SU-DHL-6 (cell line): ENCODE measurements around the gene GCKR.

Experiments
- H2AFZ ChIP-seq: fragments of 200-600 bp; sonication (generic); 2 replicates; pipeline ENCODE4 v1.6.1; 2014; ENCODE audit warnings: low read depth, mild to moderate bottlenecking, moderate library complexity, mixed read lengths, antibody characterized with exemption, low read length; ENCODE audit not compliant: severe bottlenecking
- H3F3A ChIP-seq: fragments of 200-600 bp; shearing (Covaris generic); 2 replicates; pipeline ENCODE4 v1.6.0; 2016; ENCODE audit warnings: antibody characterized with exemption, mild to moderate bottlenecking; ENCODE audit not compliant: insufficient read depth
- H3K27ac ChIP-seq: fragments of 200-600 bp; sonication (generic); 2 replicates; pipeline ENCODE4 v1.5.1; 2016; ENCODE audit warnings: low read depth, mild to moderate bottlenecking, low read length, moderate library complexity, mixed read lengths
- H3K27me3 ChIP-seq: fragments of 200-600 bp; sonication (generic), shearing (Covaris generic); 2 replicates; pipeline ENCODE4 v1.6.0; 2014; ENCODE audit warnings: mild to moderate bottlenecking, low read length
- H3K36me3 ChIP-seq: fragments of 200-600 bp; sonication (generic); 2 replicates; pipeline ENCODE4 v1.6.1; 2014; ENCODE audit warnings: mild to moderate bottlenecking, low read length, mixed read lengths
- H3K4me2 ChIP-seq: fragments of 300-600, 200-600 bp; shearing (Covaris generic), sonication (generic); 2 replicates; pipeline ENCODE4 v1.6.0; 2014; ENCODE audit warnings: low read length, low read depth, mild to moderate bottlenecking; ENCODE audit not compliant: poor library complexity, severe bottlenecking
- H3K4me3 ChIP-seq: fragments of 200-600 bp; sonication (generic); 2 replicates; pipeline ENCODE4 v1.5.1; 2014; ENCODE audit warnings: antibody characterized with exemption, low read length, mild to moderate bottlenecking, mixed read lengths; ENCODE audit not compliant: insufficient read depth, poor library complexity, severe bottlenecking
- H3K79me2 ChIP-seq: fragments of 200-600 bp; sonication (generic); 2 replicates; pipeline ENCODE4 v1.6.1; 2014; ENCODE audit warnings: mild to moderate bottlenecking, low read length, moderate library complexity; ENCODE audit not compliant: insufficient read depth
- H3K9ac ChIP-seq: fragments of 200-600 bp; sonication (generic); 2 replicates; pipeline ENCODE4 v1.7.0; 2014; ENCODE audit warnings: mild to moderate bottlenecking, low read length
- H3K9me2 ChIP-seq: fragments of 200-600 bp; sonication (generic); replicated peaks from 2 replicates; pipeline ENCODE4 v1.6.1; 2014; ENCODE audit warnings: low read length; ENCODE audit not compliant: insufficient read depth
- H3K9me3 ChIP-seq: fragments of 200-600 bp; sonication (generic); 2 replicates; pipeline ENCODE4 v1.6.1; 2014; ENCODE audit warnings: low read length, mixed read lengths; ENCODE audit not compliant: insufficient read depth
- H4K20me1 ChIP-seq: fragments of 200-600 bp; sonication (generic); 2 replicates; pipeline ENCODE4 v1.6.1; 2014; ENCODE audit warnings: low read depth, mild to moderate bottlenecking, antibody characterized with exemption, low read length, moderate library complexity, mixed read lengths
- EZH2phosphoT487 ChIP-seq: fragments of 200-600 bp; sonication (generic), shearing (Covaris generic); conservative IDR thresholded peaks from 2 replicates; pipeline ENCODE4 v1.6.1; 2018; ENCODE audit warnings: mild to moderate bottlenecking, antibody characterized with exemption, low read length, moderate library complexity, mixed read lengths
- TF ChIP-seq, protein P1 (sequence below): fragments of 200-600 bp; sonication (generic); IDR thresholded peaks from one replicate; pipeline ENCODE4 v1.5.1; 2017; ENCODE audit warnings: antibody characterized with exemption, mild to moderate bottlenecking, low read length, moderate library complexity; ENCODE audit not compliant: insufficient read depth, poor library complexity, severe bottlenecking

GCKR gene

GRCh38 chr2:27485496-27485895 is 11.1 kb upstream of the GCKR start:
- Histone ChIP-seq H3K4me3 (no peak overlapping the region), H3K9me2 (no peaks in the 10 kb centered on the region), H3K9me3 (no peaks in the 10 kb centered on the region), H3F3A (no peaks in the 10 kb centered on the region), H3K36me3 (no peaks in the 10 kb centered on the region), H4K20me1 (no peaks in the 10 kb centered on the region), H3K79me2 (no peaks in the 10 kb centered on the region), H2AFZ (no peak overlapping the region), H3K9ac (no peak overlapping the region), H3K4me2 (no peak overlapping the region), H3K27me3 (no peaks in the 10 kb centered on the region), H3K27ac (no peak overlapping the region)
- no peak for TF ChIP-seq EZH2phosphoT487
- TF ChIP-seq, protein P1, sequence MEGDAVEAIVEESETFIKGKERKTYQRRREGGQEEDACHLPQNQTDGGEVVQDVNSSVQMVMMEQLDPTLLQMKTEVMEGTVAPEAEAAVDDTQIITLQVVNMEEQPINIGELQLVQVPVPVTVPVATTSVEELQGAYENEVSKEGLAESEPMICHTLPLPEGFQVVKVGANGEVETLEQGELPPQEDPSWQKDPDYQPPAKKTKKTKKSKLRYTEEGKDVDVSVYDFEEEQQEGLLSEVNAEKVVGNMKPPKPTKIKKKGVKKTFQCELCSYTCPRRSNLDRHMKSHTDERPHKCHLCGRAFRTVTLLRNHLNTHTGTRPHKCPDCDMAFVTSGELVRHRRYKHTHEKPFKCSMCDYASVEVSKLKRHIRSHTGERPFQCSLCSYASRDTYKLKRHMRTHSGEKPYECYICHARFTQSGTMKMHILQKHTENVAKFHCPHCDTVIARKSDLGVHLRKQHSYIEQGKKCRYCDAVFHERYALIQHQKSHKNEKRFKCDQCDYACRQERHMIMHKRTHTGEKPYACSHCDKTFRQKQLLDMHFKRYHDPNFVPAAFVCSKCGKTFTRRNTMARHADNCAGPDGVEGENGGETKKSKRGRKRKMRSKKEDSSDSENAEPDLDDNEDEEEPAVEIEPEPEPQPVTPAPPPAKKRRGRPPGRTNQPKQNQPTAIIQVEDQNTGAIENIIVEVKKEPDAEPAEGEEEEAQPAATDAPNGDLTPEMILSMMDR = no peak

DNA sequence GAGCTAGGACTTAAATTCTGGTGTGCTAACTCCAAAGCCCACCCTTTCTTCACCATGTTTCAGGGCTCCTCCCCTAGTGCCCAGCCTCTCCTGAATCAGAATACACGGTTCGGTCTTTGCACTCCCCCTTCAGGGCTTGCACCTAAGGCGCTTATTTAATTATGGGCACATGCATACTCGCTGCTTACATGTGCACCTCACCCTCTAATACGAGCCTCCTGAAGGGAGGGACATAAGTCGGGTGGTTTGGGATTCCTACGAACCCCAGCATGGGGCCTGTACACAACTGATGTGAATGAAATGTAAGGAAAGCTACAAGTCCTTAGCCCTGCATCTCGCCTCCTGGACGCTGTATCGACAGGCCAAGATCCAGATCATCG is 7.5 kb upstream of the GCKR start:
- no peaks in the 10 kb centered on the region for H4K20me1 ChIP-seq
- H3K4me3 ChIP-seq = peak overlapping the region; percentile 67
- no peaks in the 10 kb centered on the region for H3K9me2 ChIP-seq
- no peak overlapping the region for H3K27ac ChIP-seq
- no peaks in the 10 kb centered on the region for H3K27me3 ChIP-seq
- peak overlapping the region; percentile 87 for H3K4me2 ChIP-seq
- peaks cover 4% of the 10 kb centered on the region; the same call in 1 of the 2 replicates for H3F3A ChIP-seq
- peak overlapping the region; percentile 71 for H2AFZ ChIP-seq
- H3K9me3 ChIP-seq = no peaks in the 10 kb centered on the region
- no peaks in the 10 kb centered on the region for H3K79me2 ChIP-seq
- no peaks in the 10 kb centered on the region for H3K36me3 ChIP-seq
- TF ChIP-seq, protein P1 = no peak
- TF ChIP-seq EZH2phosphoT487 = no peak
- H3K9ac ChIP-seq = peak overlapping the region; percentile 47

GRCh38 chr2:27489498-27490397 is 6.9 kb upstream of the GCKR start, which contains the start of gene IFT172:
IFT172 (minus strand) TSS chr2:27489743; CDS start chr2:27489653, 90 bp downstream.
- Histone ChIP-seq H3K9me2 (no peaks in the 10 kb centered on the region), H3F3A (peaks cover 4% of the 10 kb centered on the region; the same call in 1 of the 2 replicates), H4K20me1 (no peaks in the 10 kb centered on the region), H3K27ac (no peak within 1 kb of the TSS), H3K9ac (peak within 1 kb of the TSS; percentile 47), H2AFZ (peak within 1 kb of the TSS; percentile 78), H3K79me2 (no peaks in the 10 kb centered on the region), H3K36me3 (no peaks in the 10 kb centered on the region), H3K27me3 (no peaks in the 10 kb centered on the region), H3K4me2 (peak within 1 kb of the TSS; percentile 87), H3K4me3 (peak within 1 kb of the TSS; percentile 67), H3K9me3 (no peaks in the 10 kb centered on the region)
- no peak for TF ChIP-seq EZH2phosphoT487
- TF ChIP-seq, protein P1 = no peak
